CD4-positive, alpha-beta T cell treated with Interleukin-4 for 1 hour (primary cell): ENCODE results near the gene MR1.
A peak's percentile ranks its signal among the peaks of the same experiment; 100 is the strongest.

ENCODE experiments used
- DNase-seq, 2 donors: peaks; one replicate each; pipeline ENCODE4 v3.0.0-alpha.2; 2020 to 2022

Gene MR1

GRCh38 chr1:181033799-181034451 is at the start of gene MR1:
Gene MR1, plus strand, starts transcription at chr1:181033983. Its CDS starts 25 bp downstream, at chr1:181034008.
- DNase-seq, result peak; percentile 64 to 91

- no peak for DNase-seq
Measured at GRCh38 chr1:180988253-180988752, 45.5 kb upstream of the MR1 start.

DNA sequence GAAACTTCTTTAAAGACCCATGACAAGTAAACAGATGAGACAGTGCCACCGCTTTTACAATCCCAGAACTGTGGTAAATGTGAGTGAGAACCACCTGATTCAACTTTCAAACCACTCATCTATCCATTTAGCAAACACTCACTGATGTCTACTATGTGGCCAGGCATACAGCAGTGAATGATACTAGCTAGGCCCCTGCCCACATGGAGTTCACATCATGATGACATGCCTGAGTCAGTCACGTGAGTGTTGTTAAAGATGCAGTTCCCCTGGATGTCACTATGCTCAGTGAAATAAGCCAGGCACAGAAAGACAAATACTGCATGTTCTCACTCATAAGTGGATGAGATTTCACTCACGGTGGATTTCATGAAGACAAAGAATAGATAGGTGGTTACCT is 39.5 kb upstream of the MR1 start:
- DNase-seq, result no peak

- no peak for DNase-seq
Measured at GRCh38 chr1:180997843-180998504, 35.8 kb upstream of the MR1 start.

DNA sequence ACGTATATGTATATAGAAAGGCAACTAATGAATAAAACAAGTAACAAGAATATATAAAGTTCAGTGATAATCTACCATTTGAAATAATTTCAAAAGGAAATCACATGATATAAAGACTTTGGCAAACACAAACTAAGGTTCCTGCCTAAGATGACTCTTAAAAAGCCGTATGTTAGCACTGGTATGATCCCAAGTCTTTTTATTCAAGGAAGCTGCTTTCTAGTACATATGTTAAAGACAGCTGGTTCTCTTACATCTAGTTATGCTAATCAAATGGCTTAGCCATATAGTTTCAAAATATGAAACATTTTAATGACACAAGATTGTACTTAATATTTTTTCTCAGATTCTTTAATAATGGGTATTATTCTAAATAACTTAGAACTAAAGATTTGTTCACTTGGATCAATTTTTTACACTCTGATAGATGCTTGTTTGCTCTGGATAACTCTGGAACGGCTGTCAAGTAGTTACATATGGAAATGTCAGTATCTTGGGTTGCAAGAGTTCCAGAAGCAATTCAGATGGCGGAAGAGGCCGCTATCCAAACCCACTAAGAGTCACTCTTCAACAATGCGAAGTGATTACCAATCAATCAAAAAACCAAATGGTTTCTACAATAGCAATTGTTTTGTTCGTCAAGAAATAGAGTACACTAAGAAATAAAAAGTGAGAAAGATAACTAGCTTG is 32.5 kb upstream of the MR1 start:
- no peak for DNase-seq

- no peak for DNase-seq
Measured at GRCh38 chr1:181002582-181003172, 31.1 kb upstream of the MR1 start.

GRCh38 chr1:181010789-181011188 is 23.0 kb upstream of the MR1 start:
- no peak for DNase-seq

DNA sequence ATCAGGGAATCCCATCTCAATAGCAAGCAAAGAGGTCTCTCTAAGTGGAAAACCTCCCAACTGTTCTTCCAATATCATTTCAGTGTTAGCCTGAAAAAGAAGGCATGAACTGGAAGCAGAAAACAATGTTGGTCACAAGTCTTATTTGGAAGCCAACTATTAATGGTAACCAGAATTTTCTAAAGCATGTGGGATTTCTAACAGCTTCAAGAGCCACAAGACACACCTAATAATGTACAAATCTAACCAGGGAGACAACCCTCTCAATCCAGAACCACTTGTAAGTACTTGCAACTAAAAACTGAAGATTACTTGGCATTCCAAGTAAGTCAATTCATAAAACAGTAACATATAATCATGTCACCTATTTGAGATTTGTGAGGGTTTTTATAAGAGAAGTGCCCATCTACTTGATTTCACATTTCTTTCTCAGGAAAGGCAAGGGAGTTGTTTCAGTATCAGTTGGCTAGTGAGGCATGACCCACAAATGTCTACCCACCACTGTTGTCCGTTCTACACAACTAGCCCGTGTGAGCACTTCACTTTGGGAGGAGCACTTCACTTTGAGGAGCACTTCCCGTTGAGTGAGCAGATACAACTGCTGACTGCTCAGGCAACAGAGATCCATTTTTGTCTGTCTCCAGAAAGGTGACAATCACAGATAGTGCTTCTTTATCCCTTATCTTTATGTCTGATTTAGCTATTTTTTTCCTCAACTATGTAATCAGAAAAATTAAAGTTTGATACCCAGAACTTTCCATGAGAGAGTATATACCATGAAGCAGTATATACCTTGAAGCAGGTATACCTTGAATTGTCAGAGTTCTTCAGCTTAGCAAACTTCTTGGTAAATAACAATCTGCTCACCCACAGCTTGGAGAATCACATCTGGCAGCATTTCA is 22.2 kb upstream of the MR1 start:
- DNase-seq, result no peak

GRCh38 chr1:181012203-181012745 is 21.5 kb upstream of the MR1 start:
- no peak for DNase-seq

DNA sequence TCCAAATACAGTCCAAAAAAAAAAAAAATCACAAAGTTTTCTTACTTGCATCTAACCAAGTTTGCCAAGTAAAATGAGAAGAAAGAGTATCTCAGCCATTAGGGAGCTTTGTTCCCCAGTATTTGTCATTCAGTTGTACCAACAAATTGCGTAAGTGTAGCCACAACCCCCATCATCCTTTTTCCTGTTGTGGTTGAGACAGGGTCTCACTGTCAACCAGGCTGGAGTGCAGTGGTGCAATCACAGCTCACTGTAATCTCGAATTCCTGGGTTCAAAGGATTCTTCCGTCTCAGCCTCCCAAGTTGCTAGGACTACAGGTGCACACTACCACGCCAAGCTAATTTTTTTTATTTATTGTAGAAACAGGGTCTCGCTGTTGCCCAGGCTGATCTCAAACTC is 20.6 kb upstream of the MR1 start:
- DNase-seq, result peak in 1 of 2 donors; percentile 50

- no peak for DNase-seq
Measured at GRCh38 chr1:181014477-181015250, 19.1 kb upstream of the MR1 start.

- DNase-seq, result no peak
Measured at GRCh38 chr1:181015251-181015615, 18.6 kb upstream of the MR1 start.

DNA sequence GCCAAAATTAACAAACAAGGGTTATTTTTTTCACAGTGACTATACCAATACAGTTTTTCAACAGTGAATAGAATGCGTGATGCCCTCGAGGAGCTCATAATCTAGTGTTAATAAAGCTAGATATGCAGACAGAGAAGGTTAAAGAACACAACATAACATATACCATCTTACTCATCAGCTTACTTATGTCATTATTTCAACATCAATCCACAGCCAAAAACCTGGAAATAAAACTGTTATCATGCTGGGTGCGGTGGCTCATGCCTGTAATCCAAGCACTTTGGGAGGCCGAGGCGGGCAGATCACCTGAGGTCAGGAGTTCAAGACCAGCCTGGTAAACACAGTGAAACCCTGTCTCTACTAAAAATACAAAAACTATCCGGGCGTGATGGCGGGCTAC is 17.2 kb upstream of the MR1 start:
- no peak for DNase-seq

DNA sequence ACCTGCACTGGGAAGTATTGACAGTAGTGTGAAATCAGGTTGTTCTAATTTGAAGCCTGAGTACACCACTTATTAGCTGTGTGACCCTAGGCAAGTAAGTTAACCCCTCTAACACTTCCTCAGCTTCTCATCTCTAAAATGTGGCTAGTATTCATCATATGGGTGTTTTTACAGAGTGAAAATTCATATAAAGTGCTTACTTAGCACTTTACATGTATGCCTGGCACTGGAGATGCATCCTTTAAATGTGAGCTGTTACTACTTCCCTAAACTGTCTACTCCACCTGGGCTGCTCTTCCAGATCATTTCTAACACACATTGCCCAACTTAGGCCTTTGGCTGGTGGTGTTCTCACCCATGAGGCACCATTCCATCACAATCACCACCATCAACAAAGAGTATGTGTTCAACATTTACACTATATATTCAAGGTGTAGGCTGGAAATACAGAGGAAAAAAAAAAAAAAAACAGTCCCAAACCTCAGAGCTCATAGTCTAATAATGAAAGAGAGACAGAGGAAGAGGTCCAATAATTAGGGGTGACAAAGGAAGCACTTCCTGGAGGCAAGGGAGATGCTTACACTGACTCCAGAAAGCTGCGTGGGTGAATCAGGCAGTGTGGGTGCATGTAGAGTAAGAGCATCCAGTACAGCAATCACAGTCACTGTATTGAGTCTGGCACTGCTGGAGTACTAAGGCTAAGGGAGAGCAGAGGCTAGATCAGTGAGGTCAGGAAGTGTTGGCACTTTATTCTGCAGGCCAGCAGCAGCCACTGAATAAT is 14.7 kb upstream of the MR1 start:
- no peak for DNase-seq

- DNase-seq, result no peak
Measured at GRCh38 chr1:181021159-181021558, 12.6 kb upstream of the MR1 start.

DNA sequence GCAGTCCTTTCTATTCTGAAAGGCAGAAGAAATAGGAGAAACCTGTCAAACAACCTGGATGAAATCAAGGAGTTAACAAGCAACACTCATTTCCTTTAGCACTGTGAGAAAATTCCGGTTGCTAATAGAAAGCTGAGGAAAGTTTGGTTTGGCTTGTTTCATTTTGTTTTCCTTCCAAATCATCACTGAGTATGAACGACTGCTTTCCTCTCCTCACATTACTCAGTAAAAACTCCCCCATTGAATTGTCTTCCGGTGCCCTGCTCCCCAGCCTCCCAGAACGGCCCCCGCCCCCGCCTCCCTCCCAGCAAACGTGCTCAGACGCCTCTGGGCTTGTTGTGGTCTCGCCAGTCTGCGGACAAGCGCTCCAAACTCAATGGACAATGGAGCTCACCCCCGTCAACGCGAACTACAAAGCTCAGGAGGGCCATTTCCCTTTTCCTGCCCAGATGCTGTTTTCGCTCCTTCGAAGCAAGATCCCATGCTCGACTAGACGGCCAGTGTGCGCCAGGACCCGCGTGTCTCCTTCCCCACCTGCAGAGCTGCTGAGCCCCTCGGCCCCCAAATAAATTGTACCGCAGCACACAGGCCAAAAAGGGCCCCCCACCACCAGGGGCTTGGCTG is 11.9 kb upstream of the MR1 start:
- DNase-seq, result peak; percentile 50 to 65

DNA sequence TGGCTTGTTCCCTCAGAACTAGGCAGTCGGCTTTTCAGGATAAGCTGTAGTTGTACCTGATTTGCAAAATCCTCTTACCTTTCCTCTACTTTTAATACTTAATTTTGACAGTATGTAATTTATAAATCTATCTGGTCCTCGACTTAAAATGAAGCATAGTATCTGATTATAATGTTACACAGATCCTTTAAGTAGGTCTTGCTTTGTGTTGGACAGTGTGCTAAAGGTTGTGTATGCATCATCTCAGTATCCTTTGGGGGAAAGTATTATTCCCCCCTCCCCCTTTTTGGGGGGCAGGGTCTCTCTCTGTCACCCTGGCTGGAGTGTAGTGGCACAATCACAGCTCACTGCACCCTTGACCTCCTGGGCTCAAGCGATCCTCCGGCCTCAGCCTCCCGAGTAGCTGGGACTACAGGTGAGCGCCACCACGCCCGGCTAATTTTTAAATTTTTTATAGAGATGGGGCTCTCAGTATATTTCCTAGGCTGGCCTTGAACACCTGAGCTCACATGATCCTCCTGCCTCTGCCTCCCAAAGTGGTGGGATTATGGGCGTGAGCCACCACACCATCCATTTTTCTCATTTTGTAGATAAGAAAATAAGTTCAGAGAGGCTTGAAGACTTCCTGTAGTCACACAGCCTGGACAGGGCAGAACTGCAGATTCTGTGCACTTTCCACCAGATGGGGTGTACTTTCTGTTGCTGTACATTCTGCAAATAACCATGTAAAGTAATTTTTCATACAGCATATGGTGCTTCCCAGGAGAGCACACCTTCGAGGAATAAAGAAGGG is 10.3 kb upstream of the MR1 start:
- no peak for DNase-seq

DNA sequence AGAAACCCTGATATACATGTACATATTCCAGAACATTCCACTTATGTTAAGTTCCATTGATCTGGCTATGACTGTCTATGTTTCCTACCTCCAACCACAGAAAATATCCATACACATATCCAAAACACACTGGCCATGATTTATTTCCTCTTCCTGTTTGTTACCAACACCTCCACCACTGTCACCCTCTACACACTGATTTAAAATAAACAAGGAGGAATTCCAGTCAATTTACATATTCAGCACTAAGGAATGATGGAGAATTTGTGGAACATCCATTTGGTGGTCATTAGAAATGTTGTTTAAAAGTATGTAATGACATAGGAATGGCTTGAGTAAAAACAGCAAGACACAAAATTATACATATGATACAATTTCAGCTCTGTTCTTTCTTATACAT is 5.6 kb upstream of the MR1 start:
- no peak for DNase-seq

DNA sequence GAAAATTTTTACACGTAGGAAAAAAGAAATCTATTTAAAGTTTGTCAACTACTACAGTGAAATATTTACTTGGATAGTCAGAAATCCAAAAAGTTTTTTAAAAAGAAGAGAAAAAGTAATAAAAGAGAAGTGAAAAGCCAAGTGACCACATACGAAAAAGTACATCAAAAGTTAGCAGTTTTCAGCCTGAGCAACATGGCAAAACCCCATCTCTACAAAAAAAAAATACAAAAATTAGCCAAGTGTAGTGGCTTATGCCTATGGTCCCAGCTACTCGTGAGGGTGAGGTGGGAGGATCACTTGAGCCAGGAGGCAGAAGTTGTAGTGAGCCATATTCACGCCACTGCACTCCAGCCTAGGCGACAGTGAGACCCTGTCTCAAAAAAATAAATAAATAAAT is 5.2 kb upstream of the MR1 start:
- no peak for DNase-seq
